Loucy (cell line): Measurements from ENCODE around the gene SLC35G4.

Experiments used
- H2AFZ ChIP-seq: fragments of 200-600 bp; sonication (generic); 2 replicates; pipeline ENCODE4 v1.6.0; 2016; ENCODE audit warnings: antibody characterized with exemption, mild to moderate bottlenecking, low read length, moderate library complexity
- H3F3A ChIP-seq: fragments of 200-600 bp; 2 replicates; pipeline ENCODE4 v1.6.0; 2016; ENCODE audit warnings: antibody characterized with exemption, low read depth, mild to moderate bottlenecking
- H3K27me3 ChIP-seq: fragments of 200-600 bp; sonication (generic); 2 replicates; pipeline ENCODE4 v1.6.1; 2014; ENCODE audit warnings: low read length, mild to moderate bottlenecking; ENCODE audit not compliant: insufficient read depth, poor library complexity, severe bottlenecking
- H3K36me3 ChIP-seq: fragments of 200-600 bp; sonication (generic); 2 replicates; pipeline ENCODE4 v1.6.1; 2016; ENCODE audit warnings: low read length; ENCODE audit not compliant: insufficient read depth
- H3K4me1 ChIP-seq: fragments of 200-600 bp; sonication (generic); 2 replicates; pipeline ENCODE4 v1.5.1; 2014; ENCODE audit warnings: low read length, mild to moderate bottlenecking; ENCODE audit not compliant: insufficient read depth, poor library complexity, severe bottlenecking
- H3K4me2 ChIP-seq: fragments of 200-600 bp; sonication (generic); 2 replicates; pipeline ENCODE4 v1.6.0; 2014; ENCODE audit warnings: antibody characterized with exemption, low read length, low read depth, mild to moderate bottlenecking; ENCODE audit not compliant: poor library complexity, severe bottlenecking
- H3K4me3 ChIP-seq: fragments of 200-600 bp; sonication (generic); 2 replicates; pipeline ENCODE4 v1.5.1; 2014; ENCODE audit warnings: low read length, mild to moderate bottlenecking, mixed read lengths; ENCODE audit not compliant: poor library complexity, severe bottlenecking
- H3K79me2 ChIP-seq: fragments of 200-600 bp; sonication (generic); 2 replicates; pipeline ENCODE4 v1.6.1; 2014; ENCODE audit warnings: low read length; ENCODE audit not compliant: insufficient read depth
- H3K9ac ChIP-seq: fragments of 200-600 bp; sonication (generic); 2 replicates; pipeline ENCODE4 v1.6.0; 2014; ENCODE audit warnings: mild to moderate bottlenecking, low read depth, low read length, moderate library complexity; ENCODE audit not compliant: poor library complexity, severe bottlenecking
- H3K9me2 ChIP-seq: fragments of 200-600 bp; sonication (generic); replicated peaks from 2 replicates; pipeline ENCODE4 v1.6.1; 2016; ENCODE audit warnings: low read depth, low read length, mixed read lengths
- H3K9me3 ChIP-seq: fragments of 200-600 bp; sonication (generic); 2 replicates; pipeline ENCODE4 v1.6.1; 2014; ENCODE audit warnings: mild to moderate bottlenecking, antibody characterized with exemption, low read length, low read depth; ENCODE audit not compliant: insufficient read depth
- H4K20me1 ChIP-seq: fragments of 200-600 bp; sonication (generic); 2 replicates; pipeline ENCODE4 v1.6.0; 2014; ENCODE audit warnings: antibody characterized with exemption, low read length, mild to moderate bottlenecking; ENCODE audit not compliant: insufficient read depth, poor library complexity, severe bottlenecking
- CTCF ChIP-seq: fragments of 200-600 bp; sonication (generic); conservative IDR thresholded peaks from 2 replicates; pipeline ENCODE4 v1.5.1; 2014; ENCODE audit warnings: mild to moderate bottlenecking, antibody characterized with exemption, low read length
- EZH2phosphoT487 ChIP-seq: fragments of 200-600 bp; IDR thresholded peaks from 2 replicates; pipeline ENCODE4 v1.6.1; 2018; ENCODE audit warnings: antibody characterized with exemption, mild to moderate bottlenecking, moderate library complexity, borderline replicate concordance

Gene SLC35G4

DNA sequence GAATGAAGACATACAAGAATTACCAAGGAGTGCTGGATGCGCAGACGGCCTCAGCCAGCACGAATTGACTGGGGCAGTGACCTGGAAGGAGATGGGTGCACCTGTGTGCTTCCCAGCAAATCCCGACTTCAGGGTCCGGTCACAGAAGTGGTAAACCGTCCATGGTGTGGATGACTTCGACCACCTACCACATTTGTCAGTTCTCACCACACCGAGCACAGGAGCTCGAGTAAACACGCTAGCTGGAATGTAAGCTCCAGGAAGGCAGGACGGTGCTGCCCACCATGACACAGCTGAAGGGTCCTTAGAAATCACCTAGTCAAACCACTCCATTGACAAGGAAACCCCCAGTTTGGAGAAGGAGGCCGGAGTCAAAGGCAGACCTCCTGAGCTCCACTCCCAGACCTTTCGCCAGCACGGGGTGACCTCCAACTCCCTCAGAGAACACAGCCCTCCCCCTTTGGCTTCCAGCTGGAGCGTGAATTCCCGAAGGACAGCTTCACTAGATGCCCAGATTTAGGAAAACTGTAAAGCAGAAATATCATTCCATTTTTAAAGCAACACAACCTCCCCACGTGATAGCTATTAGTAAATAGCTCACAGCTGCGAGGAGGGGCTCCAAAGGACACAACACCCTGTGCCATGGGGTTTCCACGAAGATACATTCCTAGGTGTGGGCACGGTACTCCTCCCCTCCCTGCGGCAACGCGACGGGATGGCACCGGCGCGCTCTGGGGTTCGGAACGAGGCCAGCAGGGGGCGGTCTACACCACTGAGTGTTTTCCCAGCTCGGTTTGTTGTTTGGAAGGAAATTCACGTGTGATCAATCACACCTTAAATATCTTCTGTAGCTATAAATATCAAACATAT, 45.6 kb downstream of the SLC35G4 start:
- no peaks in the 10 kb centered on the region for H3K9me3 ChIP-seq
- H3K79me2 ChIP-seq, result no peaks in the 10 kb centered on the region
- H3K4me1 ChIP-seq, result no peaks in the 10 kb centered on the region
- TF ChIP-seq EZH2phosphoT487 (no peak), CTCF (peak; percentile 86)
- no peak overlapping the region for H3K9ac ChIP-seq
- peak overlapping the region; percentile 50; the same call in 1 of the 2 replicates for H2AFZ ChIP-seq
- no peaks in the 10 kb centered on the region for H3F3A ChIP-seq
- H3K4me3 ChIP-seq, result no peak overlapping the region
- H3K27me3 ChIP-seq, result no peaks in the 10 kb centered on the region
- no peak overlapping the region for H3K4me2 ChIP-seq
- no peaks in the 10 kb centered on the region for H4K20me1 ChIP-seq
- no peaks in the 10 kb centered on the region for H3K9me2 ChIP-seq
- H3K36me3 ChIP-seq, result no peaks in the 10 kb centered on the region

GRCh38 chr18:11655606-11655932, 46.2 kb downstream of the SLC35G4 start:
- Histone ChIP-seq H3K36me3 (no peaks in the 10 kb centered on the region), H3K79me2 (no peaks in the 10 kb centered on the region), H4K20me1 (no peaks in the 10 kb centered on the region), H3K4me2 (no peak overlapping the region), H3K9me3 (no peaks in the 10 kb centered on the region), H3K4me1 (no peaks in the 10 kb centered on the region), H3K4me3 (no peak overlapping the region), H3K9ac (no peak overlapping the region), H3F3A (no peaks in the 10 kb centered on the region), H3K9me2 (no peaks in the 10 kb centered on the region), H3K27me3 (no peaks in the 10 kb centered on the region), H2AFZ (no peak overlapping the region)
- TF ChIP-seq EZH2phosphoT487 (no peak), CTCF (no peak; the same call in 1 of the 2 replicates)

DNA sequence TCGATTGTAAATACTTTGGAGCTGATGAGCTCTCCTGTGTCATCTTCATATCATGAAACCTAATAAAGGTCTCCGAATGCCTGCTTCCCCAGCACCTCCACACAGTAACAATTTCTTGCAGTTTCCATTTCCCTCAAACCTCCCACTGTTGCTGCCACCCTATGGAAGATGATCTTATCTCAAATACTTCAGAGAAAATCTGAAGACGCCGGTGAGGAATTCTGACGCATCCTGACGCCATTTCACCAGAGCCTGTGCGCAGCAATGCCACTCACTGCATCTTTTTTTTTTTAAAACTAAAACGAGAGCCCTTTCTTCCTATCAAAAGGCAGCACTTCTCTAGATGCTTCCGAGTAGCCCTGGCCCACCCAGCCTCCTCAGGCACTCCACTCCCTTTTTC, 47.8 kb downstream of the SLC35G4 start:
- Histone ChIP-seq H3K4me2 (no peak overlapping the region), H3K4me1 (no peaks in the 10 kb centered on the region), H3F3A (no peaks in the 10 kb centered on the region), H3K9ac (no peak overlapping the region), H3K36me3 (no peaks in the 10 kb centered on the region), H3K9me3 (no peaks in the 10 kb centered on the region), H3K9me2 (no peaks in the 10 kb centered on the region), H3K27me3 (no peaks in the 10 kb centered on the region), H4K20me1 (no peaks in the 10 kb centered on the region), H3K4me3 (no peak overlapping the region), H2AFZ (no peak overlapping the region), H3K79me2 (no peaks in the 10 kb centered on the region)
- no peak for TF ChIP-seq CTCF
- TF ChIP-seq EZH2phosphoT487, result no peak
